OCI-LY7 (cell line): ENCODE measurements around the gene DDX56. TPM values are rescaled to one million over a fixed set of nuclear protein-coding genes. Genes with fewer than 3 reads are reported as not detected.
"Not testable (repeated sequence)": the region's sequence is repeated elsewhere in the genome, so short reads cannot be mapped to it uniquely, and the experiment has no call there.

Experiments used
- BruUV-seq: library from RNA; stranded (reverse); fragments of 400-500 nt; replicated peaks from 2 replicates; lab custom pipeline; 2021; lab: Mats Ljungman, UMichigan
- CTCF ChIA-PET: fragments of 300-600 bp; sonication (Branson Sonifier 250); formaldehyde crosslinking; loops from one replicate; lab custom pipeline; 2022; ENCODE audit warnings: antibody characterized with exemption; ENCODE audit not compliant: unreplicated experiment; lab: Charles Lee
- POLR2A ChIA-PET: fragments of 300-600 bp; sonication (Branson Sonifier 250); formaldehyde crosslinking; loops from one replicate; lab custom pipeline; 2022; ENCODE audit warnings: antibody characterized with exemption; lab: Charles Lee
- DNase-seq: peaks from one replicate; pipeline ENCODE4 v3.0.0-alpha.2; 2015; ENCODE audit warnings: low spot score
- H2AFZ ChIP-seq: fragments of 200-600 bp; sonication (generic), shearing (Covaris generic); 2 replicates; pipeline ENCODE4 v1.6.1; 2014; ENCODE audit warnings: mild to moderate bottlenecking, antibody characterized with exemption, low read length, moderate library complexity
- H3K27ac ChIP-seq: fragments of 200-600 bp; sonication (generic); 2 replicates; pipeline ENCODE4 v1.5.1; 2014; ENCODE audit warnings: mixed run types, low read depth, mild to moderate bottlenecking, moderate library complexity, low read length, inconsistent platforms; ENCODE audit not compliant: poor library complexity, severe bottlenecking
- H3K36me3 ChIP-seq: fragments of 200-600 bp; sonication (generic); 2 replicates; pipeline ENCODE4 v1.6.1; 2014; ENCODE audit warnings: mild to moderate bottlenecking, antibody characterized with exemption, low read length, moderate library complexity, mixed read lengths; ENCODE audit not compliant: insufficient read depth
- H3K4me1 ChIP-seq: fragments of 200-600 bp; sonication (generic); 2 replicates; pipeline ENCODE4 v1.5.1; 2014; ENCODE audit warnings: mild to moderate bottlenecking, low read length; ENCODE audit not compliant: insufficient read depth, poor library complexity, severe bottlenecking
- H3K4me2 ChIP-seq: fragments of 200-600 bp; sonication (generic); 2 replicates; pipeline ENCODE4 v1.6.1; 2014; ENCODE audit warnings: mild to moderate bottlenecking, low read length
- H3K4me3 ChIP-seq: fragments of 200-600 bp; sonication (generic); 2 replicates; pipeline ENCODE4 v1.5.1; 2014; ENCODE audit warnings: mild to moderate bottlenecking, low read depth, low read length; ENCODE audit not compliant: poor library complexity, severe bottlenecking
- H3K79me2 ChIP-seq: fragments of 200-600 bp; sonication (generic); 2 replicates; pipeline ENCODE4 v1.6.1; 2016; ENCODE audit warnings: low read depth, mild to moderate bottlenecking, low read length, moderate library complexity, mixed read lengths; ENCODE audit not compliant: insufficient read depth
- H3K9me2 ChIP-seq: fragments of 200-600 bp; sonication (generic); 2 replicates; pipeline ENCODE4 v1.6.1; 2016; ENCODE audit warnings: mild to moderate bottlenecking, low read length, mixed read lengths; ENCODE audit not compliant: insufficient read depth
- H3K9me3 ChIP-seq: fragments of 200-600 bp; sonication (generic); 2 replicates; pipeline ENCODE4 v1.6.1; 2014; ENCODE audit warnings: mild to moderate bottlenecking, mixed run types, low read length, mixed read lengths
- H4K20me1 ChIP-seq: fragments of 200-600 bp; sonication (generic); 2 replicates; pipeline ENCODE4 v1.6.1; 2014; ENCODE audit warnings: mild to moderate bottlenecking, antibody characterized with exemption, low read length, moderate library complexity, mixed read lengths; ENCODE audit not compliant: insufficient read depth
- CTCF ChIP-seq: fragments of 200-600 bp; sonication (generic); conservative IDR thresholded peaks from 2 replicates; pipeline ENCODE4 v1.5.1; 2014; ENCODE audit warnings: mild to moderate bottlenecking, antibody characterized with exemption, low read length, moderate library complexity, mixed read lengths
- EZH2phosphoT487 ChIP-seq: fragments of 200-600 bp; sonication (generic); IDR thresholded peaks from 2 replicates; pipeline ENCODE4 v1.6.1; 2018; ENCODE audit warnings: low read depth, borderline replicate concordance, mild to moderate bottlenecking, mixed run types, antibody characterized with exemption, low read length, moderate library complexity, mixed read lengths
- intact Hi-C: fragments of 100-400 bp; cut with micrococcal nuclease; formaldehyde crosslinking; loops from one replicate; pipeline ENCODE4 v1.10.0; 2022; ENCODE audit not compliant: unreplicated experiment
- total RNA-seq, 2 experiments: library from RNA; depleted of rRNA in 1 of 2; stranded (reverse); fragments of >200 nt in 1 of 2; shearing (Covaris generic) in 1 of 2; gene quantifications; 2 replicates each; pipeline ENCODE4 v1.2.3, GENCODE V29; 2014 to 2022

The DDX56 gene
- total RNA-seq, 2 experiments from 2014 or later: 89.2 to 95.4 TPM

GRCh38 chr7:44564606-44565005, 9.1 kb downstream of the DDX56 start:
- no peak for DNase-seq
- peaks cover 61% of the 10 kb centered on the region for H3K36me3 ChIP-seq
- no peaks in the 10 kb centered on the region for H3K9me3 ChIP-seq
- intact Hi-C loops: loop anchor here (1.0 to 5.0 kb wide), 4 partner anchors 72 to 323 kb away; partner anchors contain the start of gene NUDCD3
- no peaks in the 10 kb centered on the region for H3K9me2 ChIP-seq
- CTCF ChIA-PET: interaction anchor here (0.6 to 2.2 kb wide), 6 partner anchors 8 to 571 kb away, joined by 3 to 8 read pairs (median 5); no protein-coding TSS in a partner anchor
- H3K27ac ChIP-seq: no peak overlapping the region
- H2AFZ ChIP-seq: no peak overlapping the region
- POLR2A ChIA-PET: interaction anchor here (0.9 to 1.9 kb wide), 3 partner anchors 9 to 73 kb away, joined by 3 to 8 read pairs (median 5); partner anchors contain the start of gene DDX56
- no peak overlapping the region for H3K4me2 ChIP-seq
- H3K4me1 ChIP-seq: no peaks in the 10 kb centered on the region
- no peak for TF ChIP-seq EZH2phosphoT487
- TF ChIP-seq CTCF: no peak
- no peaks in the 10 kb centered on the region for H3K79me2 ChIP-seq
- no peaks in the 10 kb centered on the region; the same call in 1 of the 2 replicates for H4K20me1 ChIP-seq
- H3K4me3 ChIP-seq: no peak overlapping the region
- no TSS peak for BruUV-seq

- H3K4me2 ChIP-seq: no peak overlapping the region
- peaks cover 48% of the 10 kb centered on the region for H3K36me3 ChIP-seq
- no peak overlapping the region for H3K4me3 ChIP-seq
- POLR2A ChIA-PET: interaction anchor here (1.0 kb wide), 1 partner anchor 10 kb away, joined by 6 read pairs; the partner anchor contains the start of gene DDX56
- no peaks in the 10 kb centered on the region for H3K9me3 ChIP-seq
- H3K79me2 ChIP-seq: no peaks in the 10 kb centered on the region
- no peaks in the 10 kb centered on the region for H3K9me2 ChIP-seq
- no TSS peak for BruUV-seq
- no peak overlapping the region for H3K27ac ChIP-seq
- intact Hi-C loops: no loop called here
- CTCF ChIA-PET: no interaction called here
- TF ChIP-seq EZH2phosphoT487 (no peak), CTCF (no peak)
- no peak for DNase-seq
- H4K20me1 ChIP-seq: no peaks in the 10 kb centered on the region; the same call in 1 of the 2 replicates
- no peak overlapping the region for H2AFZ ChIP-seq
- H3K4me1 ChIP-seq: no peaks in the 10 kb centered on the region
Observed at GRCh38 chr7:44563171-44563679, 10.5 kb downstream of the DDX56 start.

GRCh38 chr7:44562622-44562962, 11.1 kb downstream of the DDX56 start:
- H3K4me2 ChIP-seq, H3K9me2 ChIP-seq, CTCF ChIA-PET, H3K4me3 ChIP-seq, intact Hi-C loops, H2AFZ ChIP-seq, H3K4me1 ChIP-seq, H3K27ac ChIP-seq, H4K20me1 ChIP-seq, H3K79me2 ChIP-seq, H3K9me3 ChIP-seq, DNase-seq: not testable (repeated sequence)
- peaks cover 41% of the 10 kb centered on the region for H3K36me3 ChIP-seq
- POLR2A ChIA-PET: interaction anchor here (2.0 kb wide), 1 partner anchor 11 kb away, joined by 4 read pairs; the partner anchor contains the start of gene DDX56
- BruUV-seq: TSS peak; percentile 49
